Measurements from ENCODE around the gene SAG. TPM values are rescaled to one million over a fixed set of nuclear protein-coding genes. Genes with fewer than 3 reads are reported as not detected.

Gene SAG
- not detected in 2 replicates for total RNA-seq (2011; cell fraction: chromatin; rRNA removed; ENCODE audit: low replicate concordance)
- not detected in 2 replicates for total RNA-seq (2011; cell fraction: nucleolus; rRNA removed)
- not detected in 2 replicates for total RNA-seq (2011; cell fraction: nucleoplasm; rRNA removed)
- total RNA-seq (2014; rRNA removed) = not detected in 2 replicates
- not detected in 2 replicates for total RNA-seq (2014; rRNA removed; fragmentation: Illumina TruSeq; extraction: Trizol)
- total RNA-seq (2015; rRNA removed; fragmentation: Illumina TruSeq; extraction: Trizol) = 0.04 TPM in 1 of 2 replicates, not detected in the other
- 0.64 TPM in 1 of 2 replicates, not detected in the other for total RNA-seq (2021)
- not detected in 2 replicates for polyA plus RNA-seq (2011; rRNA removed)
- polyA plus RNA-seq (2011; cell fraction: cytosol; rRNA removed) = not detected in 2 replicates
- polyA plus RNA-seq (2011; cell fraction: nucleus; rRNA removed) = not detected in 2 replicates
- 0.03 TPM in 1 of 2 replicates, not detected in the other for polyA plus RNA-seq (2012)
- not detected in 2 replicates for polyA plus RNA-seq (2014; fragmentation: Illumina TruSeq; extraction: Trizol)
- under 1 TPM; 0.06 to 0.56 TPM for polyA plus RNA-seq (2014; fragmentation: Nextera tagmentation; extraction: Ambion mirVana)
- not detected in 2 replicates for polyA plus RNA-seq (2014; rRNA removed)
- not detected in 2 replicates for polyA minus RNA-seq (2011; rRNA and poly(A)+ RNA removed)
- not detected in 2 replicates for polyA minus RNA-seq (2011; cell fraction: cytosol; rRNA and poly(A)+ RNA removed)
- 0.11 TPM in 1 of 2 replicates, not detected in the other for polyA minus RNA-seq (2011; cell fraction: nucleus; rRNA and poly(A)+ RNA removed)
- Bru-seq, nascent RNA = percentile 7 among the genes with signal in this experiment
- BruChase-seq, experiment 1, labeled RNA remaining after a 2-hour chase = percentile 10 among the genes with signal in this experiment
- BruChase-seq, experiment 2, labeled RNA remaining after a 6-hour chase = percentile 12 among the genes with signal in this experiment
- long read RNA-seq, experiment 1, partial matches to known transcripts = 1 of 1 reads
- long read RNA-seq, experiment 1, other reads (novel, unspliced or antisense) = 0 of 1 reads
- long read RNA-seq, experiment 2, partial matches to known transcripts = 0 of 1 reads
- long read RNA-seq, experiment 2, other reads (novel, unspliced or antisense) = 1 of 1 reads
- long read RNA-seq, experiment 3 = 0 reads

- TF ChIP-seq BHLHE40 (IDR thresholded peaks at IDR 0.05; ENCODE audit: low read length) (no peak), ZNF174 (CRISPR knock-in tag; IDR thresholded peaks at IDR 0.05) (no peak), PHB2 (IDR thresholded peaks at IDR 0.05; ENCODE audit: low read depth) (no peak), CXXC5 (CRISPR knock-in tag; IDR thresholded peaks at IDR 0.05) (no peak), CBX1 (IDR thresholded peaks at IDR 0.05; ENCODE audit: low read depth) (no peak), RFX5 (IDR thresholded peaks at IDR 0.05; ENCODE audit: low read depth, low read length) (no peak), STAG1 (CRISPR knock-in tag; IDR thresholded peaks at IDR 0.05; ENCODE audit: borderline replicate concordance) (no peak)
- TF ChIP-seq, protein P1, sequence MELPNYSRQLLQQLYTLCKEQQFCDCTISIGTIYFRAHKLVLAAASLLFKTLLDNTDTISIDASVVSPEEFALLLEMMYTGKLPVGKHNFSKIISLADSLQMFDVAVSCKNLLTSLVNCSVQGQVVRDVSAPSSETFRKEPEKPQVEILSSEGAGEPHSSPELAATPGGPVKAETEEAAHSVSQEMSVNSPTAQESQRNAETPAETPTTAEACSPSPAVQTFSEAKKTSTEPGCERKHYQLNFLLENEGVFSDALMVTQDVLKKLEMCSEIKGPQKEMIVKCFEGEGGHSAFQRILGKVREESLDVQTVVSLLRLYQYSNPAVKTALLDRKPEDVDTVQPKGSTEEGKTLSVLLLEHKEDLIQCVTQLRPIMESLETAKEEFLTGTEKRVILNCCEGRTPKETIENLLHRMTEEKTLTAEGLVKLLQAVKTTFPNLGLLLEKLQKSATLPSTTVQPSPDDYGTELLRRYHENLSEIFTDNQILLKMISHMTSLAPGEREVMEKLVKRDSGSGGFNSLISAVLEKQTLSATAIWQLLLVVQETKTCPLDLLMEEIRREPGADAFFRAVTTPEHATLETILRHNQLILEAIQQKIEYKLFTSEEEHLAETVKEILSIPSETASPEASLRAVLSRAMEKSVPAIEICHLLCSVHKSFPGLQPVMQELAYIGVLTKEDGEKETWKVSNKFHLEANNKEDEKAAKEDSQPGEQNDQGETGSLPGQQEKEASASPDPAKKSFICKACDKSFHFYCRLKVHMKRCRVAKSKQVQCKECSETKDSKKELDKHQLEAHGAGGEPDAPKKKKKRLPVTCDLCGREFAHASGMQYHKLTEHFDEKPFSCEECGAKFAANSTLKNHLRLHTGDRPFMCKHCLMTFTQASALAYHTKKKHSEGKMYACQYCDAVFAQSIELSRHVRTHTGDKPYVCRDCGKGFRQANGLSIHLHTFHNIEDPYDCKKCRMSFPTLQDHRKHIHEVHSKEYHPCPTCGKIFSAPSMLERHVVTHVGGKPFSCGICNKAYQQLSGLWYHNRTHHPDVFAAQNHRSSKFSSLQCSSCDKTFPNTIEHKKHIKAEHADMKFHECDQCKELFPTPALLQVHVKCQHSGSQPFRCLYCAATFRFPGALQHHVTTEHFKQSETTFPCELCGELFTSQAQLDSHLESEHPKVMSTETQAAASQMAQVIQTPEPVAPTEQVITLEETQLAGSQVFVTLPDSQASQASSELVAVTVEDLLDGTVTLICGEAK (IDR thresholded peaks at IDR 0.05) = no peak
- TF ChIP-seq, protein P1 (CRISPR knock-in tag; IDR thresholded peaks at IDR 0.05) = no peak
- DNase-seq (ENCODE audit: extremely low read depth in 1 of 4, low spot score in 3 of 4) (no peak), ATAC-seq (no peak), FAIRE-seq (no peak)
- Histone ChIP-seq H4K20me1 (replicated peaks; ENCODE audit: control insufficient read depth, insufficient read depth, low read length) (no peaks in the 10 kb centered on the region; the same call in 1 of the 2 replicates), H3K9me3 (replicated peaks; ENCODE audit: control insufficient read depth, insufficient read depth, low read depth, low read length) (no peaks in the 10 kb centered on the region), H3K4me1 (replicated peaks in 1 of 2; ENCODE audit: control insufficient read depth in 2 of 2, insufficient read depth in 2 of 2, low read length in 2 of 2) (no peaks in the 10 kb centered on the region; a peak in 1 of 5 replicates), H3K27ac (ENCODE audit: extremely low read depth, low read depth, low read length) (no peak within 1 kb of the TSS), H3K4me2 (ENCODE audit: insufficient read depth, low read length) (no peak within 1 kb of the TSS), H3K4me3 (no peak within 1 kb of the TSS), H3K79me2 (ENCODE audit: control insufficient read depth, insufficient read depth, low read length) (no peaks in the 10 kb centered on the region), H3K9me1 (ENCODE audit: control insufficient read depth, insufficient read depth, low read length) (no peaks in the 10 kb centered on the region), H3K9ac (ENCODE audit: insufficient read depth in 1 of 2, low read depth in 2 of 2, low read length in 2 of 2) (no peak within 1 kb of the TSS), H2AFZ (ENCODE audit: low read depth, low read length) (no peak within 1 kb of the TSS), H3K36me3 (ENCODE audit: control insufficient read depth, insufficient read depth, low read length) (no peaks in the 10 kb centered on the region), H3K27me3 (ENCODE audit: control insufficient read depth in 2 of 2, insufficient read depth in 2 of 2, low read length in 2 of 2) (peaks cover 3 to 30% of the 10 kb centered on the region in 2 experiments; a peak in 3 of 5 replicates)
- ChIA-PET POLR2A (no interaction called here), CTCF (ENCODE audit: low intra/inter-chr PET ratio) (no interaction called here)
- intact Hi-C loops (cut with micrococcal nuclease) = no loop called here
- no TSS peak for BruUV-seq (replicated peaks)
- 57% methylated on average over 4 of the region's 7 CpGs for WGBS (ENCODE audit: insufficient coverage, low coverage, missing lambda C conversion rate)
- in situ Hi-C loops (cut with MboI) = no loop called here
Observed at GRCh38 chr2:233307565-233307964, at the start of gene SAG. SAG (plus strand) TSS chr2:233307816; CDS start chr2:233309190, 1,374 bp downstream.
